NCI-H2171 (cell line): Measurements from ENCODE around the gene GSK3A.
A peak's percentile ranks its signal among the peaks of the same experiment; 100 is the strongest.

Source experiments
- DNase-seq: peaks from one replicate; lab custom pipeline; 2025; lab: John Stamatoyannopoulos, UW

Gene GSK3A

GRCh38 chr19:42225718-42226292 lies 16.6 kb downstream of the GSK3A start:
- no peak for DNase-seq

- DNase-seq, result no peak
These were observed 17.3 kb downstream of the GSK3A start for GRCh38 chr19:42224940-42225717.

- no peak for DNase-seq
These were observed 21.7 kb downstream of the GSK3A start for GRCh38 chr19:42220751-42221097.

GRCh38 chr19:42219812-42220750 lies 22.3 kb downstream of the GSK3A start, which contains the start of gene ZNF526:
TSS of gene ZNF526 (plus strand) at chr19:42220312. CDS start at chr19:42224404, 4,092 bp downstream.
- DNase-seq, result peak; percentile 97

- peak; percentile 90 for DNase-seq
These were observed 24.6 kb downstream of the GSK3A start, which contains the start of gene DEDD2 for GRCh38 chr19:42217520-42218437. TSS of gene DEDD2 (minus strand) at chr19:42217677. CDS start at chr19:42217007, 670 bp downstream.

- peak; percentile 22 for DNase-seq
These were observed 25.5 kb downstream of the GSK3A start for GRCh38 chr19:42216653-42217519.

- no peak for DNase-seq
These were observed 27.5 kb downstream of the GSK3A start for GRCh38 chr19:42214810-42215485.

- no peak for DNase-seq
These were observed 29.5 kb downstream of the GSK3A start for GRCh38 chr19:42212886-42213285.

- no peak for DNase-seq
These were observed 33.8 kb downstream of the GSK3A start for GRCh38 chr19:42208612-42209011.

GRCh38 chr19:42207767-42208271 lies 34.6 kb downstream of the GSK3A start:
- no peak for DNase-seq

- no peak for DNase-seq
These were observed 35.3 kb downstream of the GSK3A start for GRCh38 chr19:42206871-42207755.

- no peak for DNase-seq
These were observed 37.7 kb downstream of the GSK3A start for GRCh38 chr19:42204664-42205063.

- DNase-seq, result no peak
These were observed 38.7 kb downstream of the GSK3A start for GRCh38 chr19:42203700-42204099.

- no peak for DNase-seq
These were observed 40.0 kb downstream of the GSK3A start for GRCh38 chr19:42202290-42202880.

GRCh38 chr19:42201489-42202289 lies 40.7 kb downstream of the GSK3A start:
- DNase-seq, result no peak

GRCh38 chr19:42200116-42200715 lies 42.2 kb downstream of the GSK3A start:
- no peak for DNase-seq
